ENCODE data around the gene R3HDM1.

- TF ChIP-seq EZH2phosphoT487 (IDR thresholded peaks at IDR 0.05; ENCODE audit: insufficient read depth, low read depth) = no peak
- no peak for TF ChIP-seq EZH2 (IDR thresholded peaks at IDR 0.05; ENCODE audit: insufficient read depth, poor library complexity, severe bottlenecking)
These were observed 39.6 kb downstream of the R3HDM1 start for GRCh38 chr2:135570884-135571283.

All from GM23248 (cell line).